Measurements from ENCODE around the gene ELL.

DNA sequence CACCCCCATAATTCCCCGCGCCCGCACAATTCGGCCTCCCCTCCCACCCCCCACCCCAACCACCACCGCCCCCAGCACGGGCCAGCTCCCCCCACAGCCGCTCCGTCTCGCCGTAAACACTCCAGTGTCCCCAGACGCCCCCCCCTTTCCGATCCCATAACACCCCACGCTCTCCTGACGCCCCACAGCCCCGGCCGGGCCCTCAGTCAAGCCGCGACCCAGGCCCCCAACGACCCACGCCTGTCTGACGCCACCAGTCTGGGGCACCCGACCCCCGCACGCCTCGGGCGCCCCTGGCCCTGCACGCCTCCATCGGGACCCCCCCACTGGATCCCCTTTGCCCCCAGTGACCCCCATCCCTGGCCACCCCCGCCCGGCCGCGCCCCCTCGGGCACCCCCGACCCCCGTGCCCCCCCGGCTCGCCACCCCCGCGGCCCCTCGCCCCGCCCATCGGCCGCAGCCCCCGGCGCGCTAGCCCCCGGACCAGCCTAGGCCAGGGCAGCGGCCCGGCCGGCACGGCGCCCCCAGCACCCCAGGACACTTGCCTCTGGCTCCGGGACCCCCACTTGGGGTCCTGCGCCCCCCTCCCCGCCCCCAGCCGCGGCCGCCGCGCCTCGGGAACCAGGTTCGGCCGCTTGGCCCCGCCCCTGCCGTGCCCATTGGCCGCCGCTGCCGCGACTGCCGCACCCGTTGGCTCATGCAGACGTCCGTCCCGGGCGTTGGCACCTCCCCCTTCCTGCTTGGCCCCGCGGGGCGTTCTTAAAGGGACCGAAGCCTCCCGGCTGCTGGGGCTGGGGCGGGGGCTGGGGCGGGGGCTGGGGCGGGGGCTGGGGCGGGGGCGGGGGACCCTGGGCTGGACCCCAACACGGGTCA, 21.3 kb upstream of the ELL start, which contains the start of gene FKBP8:
- TF ChIP-seq, protein P1, sequence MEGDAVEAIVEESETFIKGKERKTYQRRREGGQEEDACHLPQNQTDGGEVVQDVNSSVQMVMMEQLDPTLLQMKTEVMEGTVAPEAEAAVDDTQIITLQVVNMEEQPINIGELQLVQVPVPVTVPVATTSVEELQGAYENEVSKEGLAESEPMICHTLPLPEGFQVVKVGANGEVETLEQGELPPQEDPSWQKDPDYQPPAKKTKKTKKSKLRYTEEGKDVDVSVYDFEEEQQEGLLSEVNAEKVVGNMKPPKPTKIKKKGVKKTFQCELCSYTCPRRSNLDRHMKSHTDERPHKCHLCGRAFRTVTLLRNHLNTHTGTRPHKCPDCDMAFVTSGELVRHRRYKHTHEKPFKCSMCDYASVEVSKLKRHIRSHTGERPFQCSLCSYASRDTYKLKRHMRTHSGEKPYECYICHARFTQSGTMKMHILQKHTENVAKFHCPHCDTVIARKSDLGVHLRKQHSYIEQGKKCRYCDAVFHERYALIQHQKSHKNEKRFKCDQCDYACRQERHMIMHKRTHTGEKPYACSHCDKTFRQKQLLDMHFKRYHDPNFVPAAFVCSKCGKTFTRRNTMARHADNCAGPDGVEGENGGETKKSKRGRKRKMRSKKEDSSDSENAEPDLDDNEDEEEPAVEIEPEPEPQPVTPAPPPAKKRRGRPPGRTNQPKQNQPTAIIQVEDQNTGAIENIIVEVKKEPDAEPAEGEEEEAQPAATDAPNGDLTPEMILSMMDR (IDR thresholded peaks at IDR 0.05 in 4 of 5, conservative IDR thresholded peaks at IDR 0.05 in 1 of 5), result no peak
- peak in 1 of 2 donors; percentile 12 for TF ChIP-seq POLR2A (IDR thresholded peaks at IDR 0.05)
